K562 (cell line): ENCODE results near the gene CCL4. TPM values are rescaled to one million over a fixed set of nuclear protein-coding genes. Genes with fewer than 3 reads are reported as not detected.
A peak's percentile ranks its signal among the peaks of the same experiment; 100 is the strongest.

Source experiments
- ATAC-seq: fragments of 200-7000 bp; cut with Tn5 transposase; 3 replicates; pipeline ENCODE4 v1.9.1; 2020; ENCODE audit warnings: moderate library complexity
- BruUV-seq: library from RNA; stranded (reverse); fragments of 400-500 nt; replicated peaks from 2 replicates; lab custom pipeline; 2021; lab: Mats Ljungman, UMichigan
- CTCF ChIA-PET: fragments of 300-600 bp; formaldehyde crosslinking; extraction: SDS; loops from one replicate; lab custom pipeline; 2021; ENCODE audit warnings: low intra/inter-chr PET ratio; lab: Yijun Ruan, JAX
- POLR2A ChIA-PET: fragments of 300-600, 350-650 bp; sonication (Branson Sonifier 250); formaldehyde crosslinking; extraction: SDS; loops from one replicate; lab custom pipeline; 2021; ENCODE audit warnings: antibody characterized with exemption, inconsistent platforms; lab: Yijun Ruan, JAX
- DNase-seq, 4 experiments: peaks; one replicate each; pipeline versions ENCODE4 v3.0.0 to v3.0.0-alpha.2; 2011 to 2018; ENCODE audit warnings: low spot score in 3 of 4, mixed read lengths in 3 of 4; ENCODE audit errors: extremely low read depth in 1 of 4
- FAIRE-seq: peaks from 2 replicates; lab custom pipeline; 2011; peaks lifted over from hg19 to GRCh38; lab: Jason Lieb, UNC
- H2AFZ ChIP-seq: 2 replicates; pipeline ENCODE4 v1.6.0; 2011; ENCODE audit warnings: low read depth, low read length, control low read depth, inconsistent platforms
- H3K27ac ChIP-seq: fragments of 200-600 bp; 3 replicates; pipeline ENCODE4 v1.8.0; 2011; ENCODE audit warnings: low read depth, mild to moderate bottlenecking, control low read depth, inconsistent platforms, low read length, moderate library complexity, mixed read lengths; ENCODE audit errors: extremely low read depth
- H3K27me3 ChIP-seq, 2 experiments: fragments of 300-600 bp in 1 of 2; 2 replicates in 1 of 2; 3 replicates in 1 of 2; pipeline versions ENCODE4 v1.6.0 to v1.8.0; 2011; ENCODE audit warnings: inconsistent platforms in 2 of 2, low read length in 2 of 2, mild to moderate bottlenecking in 1 of 2, mixed read lengths in 1 of 2, moderate library complexity in 1 of 2; ENCODE audit not compliant: control insufficient read depth in 2 of 2, insufficient read depth in 2 of 2
- H3K36me3 ChIP-seq: fragments of 300-600 bp; 3 replicates; pipeline ENCODE4 v1.8.0; 2011; ENCODE audit warnings: mild to moderate bottlenecking, low read length, inconsistent platforms; ENCODE audit not compliant: control insufficient read depth, insufficient read depth
- H3K4me1 ChIP-seq, 2 experiments: fragments of 200-600 bp in 1 of 2; replicated peaks in 1 of 2; 2 replicates in 1 of 2; 3 replicates in 1 of 2; pipeline versions ENCODE4 v1.5.1 to v1.8.0; 2011; ENCODE audit warnings: inconsistent platforms in 2 of 2, low read length in 2 of 2, mild to moderate bottlenecking in 1 of 2, mixed read lengths in 1 of 2, moderate library complexity in 1 of 2; ENCODE audit not compliant: control insufficient read depth in 2 of 2, insufficient read depth in 2 of 2
- H3K4me2 ChIP-seq: 2 replicates; pipeline ENCODE4 v1.6.1; 2011; ENCODE audit warnings: low read length, control low read depth, inconsistent platforms, mixed read lengths; ENCODE audit not compliant: insufficient read depth
- H3K4me3 ChIP-seq: fragments of 200-600 bp; sonication (generic), shearing (Covaris generic); 2 replicates; pipeline ENCODE4 v1.5.1; 2016; ENCODE audit warnings: control low read depth, inconsistent platforms
- H3K79me2 ChIP-seq: fragments of 200-600 bp; 3 replicates; pipeline ENCODE4 v1.8.0; 2011; ENCODE audit warnings: low read length, inconsistent platforms; ENCODE audit not compliant: control insufficient read depth, insufficient read depth
- H3K9ac ChIP-seq, 2 experiments: 2 replicates each; pipeline versions ENCODE4 v1.6.0 to v1.6.1; 2011; ENCODE audit warnings: low read depth in 2 of 2, low read length in 2 of 2, control low read depth in 1 of 2, inconsistent platforms in 1 of 2, mild to moderate bottlenecking in 1 of 2, mixed read lengths in 1 of 2; ENCODE audit not compliant: insufficient read depth in 1 of 2
- H3K9me1 ChIP-seq: one replicate; pipeline ENCODE4 v1.6.0; 2011; ENCODE audit warnings: inconsistent platforms, mild to moderate bottlenecking, low read length, moderate library complexity; ENCODE audit not compliant: control insufficient read depth, insufficient read depth
- H3K9me3 ChIP-seq: replicated peaks from 2 replicates; pipeline ENCODE4 v1.5.1; 2011; ENCODE audit warnings: low read depth, low read length, inconsistent platforms; ENCODE audit not compliant: control insufficient read depth, insufficient read depth
- H4K20me1 ChIP-seq: replicated peaks from 2 replicates; pipeline ENCODE4 v1.6.1; 2011; ENCODE audit warnings: low read length, inconsistent platforms, mixed read lengths; ENCODE audit not compliant: control insufficient read depth, insufficient read depth
- BACH1 ChIP-seq: fragments of 200-800 bp; sonication (Bioruptor generic); IDR thresholded peaks from 2 replicates; pipeline ENCODE4 v1.6.1; 2016; ENCODE audit warnings: missing genetic modification characterization, missing compliant biosample characterization
- CREB1 ChIP-seq, 2 experiments: sonication (generic) in 1 of 2; formaldehyde crosslinking in 1 of 2; IDR thresholded peaks; 2 replicates each; pipeline versions ENCODE4 v1.6.1 to v1.8.0; 2012 to 2022; ENCODE audit warnings: inconsistent platforms in 1 of 2, mild to moderate bottlenecking in 1 of 2, missing genetic modification reagents in 1 of 2, moderate library complexity in 1 of 2
- E2F3 ChIP-seq: fragments of 250-450 bp; sonication (Bioruptor Pico); IDR thresholded peaks from 2 replicates; pipeline ENCODE4 v1.4.0; 2020; ENCODE audit warnings: mild to moderate bottlenecking
- EHMT2 ChIP-seq: fragments of 450-650 bp; IDR thresholded peaks from 2 replicates; pipeline ENCODE4 v1.6.1; 2018; ENCODE audit warnings: antibody characterized with exemption
- ELF4 ChIP-seq: fragments of 450-650 bp; formaldehyde crosslinking; IDR thresholded peaks from 2 replicates; pipeline ENCODE4 v1.4.0; 2022; ENCODE audit warnings: missing genetic modification characterization
- HLTF ChIP-seq: fragments of 450-650 bp; IDR thresholded peaks from 2 replicates; pipeline ENCODE4 v1.6.1; 2016
- NCOA1 ChIP-seq: fragments of 450-650 bp; IDR thresholded peaks from 2 replicates; pipeline ENCODE4 v1.6.1; 2016; ENCODE audit warnings: low read depth
- PREB ChIP-seq: sonication (generic); formaldehyde crosslinking; IDR thresholded peaks from 2 replicates; pipeline ENCODE4 v1.8.1; 2023; ENCODE audit warnings: mild to moderate bottlenecking, missing genetic modification reagents
- RNF219 ChIP-seq: fragments of 250-450 bp; sonication (Bioruptor Pico); IDR thresholded peaks from 2 replicates; pipeline ENCODE4 v1.5.0; 2022; ENCODE audit warnings: mild to moderate bottlenecking
- RUNX1 ChIP-seq: sonication (generic); IDR thresholded peaks from 2 replicates; pipeline ENCODE4 v1.6.1; 2016; ENCODE audit warnings: antibody characterized with exemption, low read depth
- SAP30 ChIP-seq: fragments of 200-600 bp; sonication (generic); IDR thresholded peaks from 2 replicates; pipeline ENCODE4 v1.6.1; 2012; ENCODE audit warnings: borderline replicate concordance, low read depth, mild to moderate bottlenecking, moderate library complexity, low read length, control low read depth, inconsistent platforms; ENCODE audit not compliant: insufficient read depth, poor library complexity, severe bottlenecking
- SMAD2 ChIP-seq: fragments of 150-350 bp; IDR thresholded peaks from 2 replicates; pipeline ENCODE4 v1.6.1; 2014; ENCODE audit warnings: low read depth, mild to moderate bottlenecking, low read length
- SMAD3 ChIP-seq: fragments of 450-650 bp; formaldehyde crosslinking; conservative IDR thresholded peaks from 2 replicates; pipeline ENCODE4 v1.4.0; 2020; ENCODE audit warnings: mild to moderate bottlenecking
- TCF7L2 ChIP-seq: fragments of 150-350 bp; IDR thresholded peaks from 2 replicates; pipeline ENCODE4 v1.6.1; 2016; ENCODE audit warnings: low read depth, mild to moderate bottlenecking, low read length, moderate library complexity
- TEAD4 ChIP-seq, 2 experiments: sonication (generic) in 1 of 2; formaldehyde crosslinking in 1 of 2; IDR thresholded peaks; 2 replicates each; pipeline versions ENCODE4 v1.6.1 to v1.8.0; 2012 to 2022; ENCODE audit warnings: borderline replicate concordance in 1 of 2, inconsistent platforms in 1 of 2, low read length in 1 of 2, mild to moderate bottlenecking in 1 of 2, missing genetic modification reagents in 1 of 2
- WHSC1 ChIP-seq: IDR thresholded peaks from one replicate; pipeline ENCODE4 v1.6.1; 2012; ENCODE audit warnings: low read length, control low read depth, inconsistent platforms
- XRCC3 ChIP-seq: fragments of 450-650 bp; IDR thresholded peaks from 2 replicates; pipeline ENCODE4 v1.6.1; 2017; ENCODE audit warnings: mild to moderate bottlenecking, moderate library complexity
- YY1 ChIP-seq, 3 experiments: IDR thresholded peaks; 2 replicates each; pipeline ENCODE4 v1.6.1; 2011; ENCODE audit warnings: low read length in 2 of 3, mild to moderate bottlenecking in 2 of 3, moderate library complexity in 2 of 3, borderline replicate concordance in 1 of 3, control low read depth in 1 of 3, low read depth in 1 of 3; ENCODE audit not compliant: insufficient read depth in 3 of 3, insufficient replicate concordance in 2 of 3, control insufficient read depth in 1 of 3, insufficient read length in 1 of 3; ENCODE audit errors: extremely low read depth in 1 of 3
- ZC3H11A ChIP-seq: IDR thresholded peaks from 2 replicates; pipeline ENCODE4 v1.6.1; 2012; ENCODE audit warnings: low read depth, low read length, improper control_type of control experiment
- ZNF3 ChIP-seq: fragments of 250-450 bp; sonication (Bioruptor Pico); IDR thresholded peaks from 2 replicates; pipeline ENCODE4 v1.5.0; 2021; ENCODE audit warnings: mild to moderate bottlenecking, moderate library complexity
- ZNF408 ChIP-seq: fragments of 250-450 bp; sonication (Bioruptor Pico); IDR thresholded peaks from 2 replicates; pipeline ENCODE4 v1.4.0; 2020; ENCODE audit warnings: low read depth, mild to moderate bottlenecking, moderate library complexity
- WGBS: fragments of 100-300 bp; shearing (Covaris generic); methylation state at CpG from one replicate; pipeline ENCODE4 v1.1.6; 2016; ENCODE audit warnings: low coverage, mixed read lengths; ENCODE audit not compliant: insufficient coverage; ENCODE audit errors: missing lambda C conversion rate; 5-methylcytosine and 5-hydroxymethylcytosine counted together
- in situ Hi-C: fragments of 300-500 bp; cut with MboI; formaldehyde crosslinking; loops from 4 replicates; pipeline ENCODE4 v1.15.0; 2018; ENCODE audit warnings: inconsistent platforms, mixed read lengths
- intact Hi-C: fragments of 100-400 bp; cut with micrococcal nuclease; formaldehyde crosslinking; loops from 2 replicates; pipeline ENCODE4 v1.14.2; 2022
- polyA plus RNA-seq, 8 experiments: library from polyadenylated mRNA; depleted of rRNA in 4 of 8; stranded (reverse) in 5 of 8; unstranded in 3 of 8; fragments of >200 nt; fragmentation: Nextera tagmentation in 2 of 8; fragmentation: Illumina TruSeq in 1 of 8; extraction: Ambion mirVana in 2 of 8; extraction: Trizol in 1 of 8; gene quantifications; 2 replicates each; pipeline versions ENCODE4 v1.2.1 to v1.2.3, GENCODE V29; 2011 to 2014; ENCODE audit warnings: inconsistent platforms in 1 of 8, missing spikeins in 1 of 8
- total RNA-seq, 7 experiments: library from RNA; depleted of rRNA in 6 of 7; stranded (reverse); fragments of >200 nt in 6 of 7; fragmentation: Illumina TruSeq in 2 of 7; extraction: Trizol in 2 of 7; gene quantifications; 2 replicates each; pipeline versions ENCODE4 v1.2.1 to v1.2.3, GENCODE V29; 2011 to 2021; ENCODE audit warnings: low replicate concordance in 1 of 7

Gene CCL4
- total and polyA plus RNA-seq, 9 of the 15 experiments (the other 6 are each of a cell fraction or from before 2014, with no cell fraction given), result 0.91 TPM; not detected in 8

- intact Hi-C loops, result no loop called here
- Histone ChIP-seq H3K27ac (no peak overlapping the region), H3K4me3 (no peak overlapping the region), H3K36me3 (no peaks in the 10 kb centered on the region), H3K79me2 (no peaks in the 10 kb centered on the region), H2AFZ (no peak overlapping the region), H3K4me1 (no peaks in the 10 kb centered on the region; a peak in 1 of 5 replicates), H3K9ac (no peak overlapping the region), H3K9me1 (no peaks in the 10 kb centered on the region), H4K20me1 (no peaks in the 10 kb centered on the region), H3K9me3 (no peaks in the 10 kb centered on the region), H3K4me2 (no peak overlapping the region), H3K27me3 (peaks cover 0 to 13% of the 10 kb centered on the region in 2 experiments; a peak in 2 of 5 replicates)
- FAIRE-seq (no peak), ATAC-seq (no peak), DNase-seq (peak in 1 of 4 experiments; percentile 6)
- TF ChIP-seq ZNF3 (CRISPR knock-in tag), result no peak
- no peak for TF ChIP-seq EHMT2
- no peak for TF ChIP-seq WHSC1
- no peak for TF ChIP-seq NCOA1
- TF ChIP-seq SAP30, result no peak
- no peak for TF ChIP-seq ZNF408 (CRISPR knock-in tag)
- no peak for TF ChIP-seq SMAD2
- TF ChIP-seq XRCC3, result no peak
- TF ChIP-seq ZC3H11A, result 0 out of 2 replicates have a peak, but pooled peaks have one; percentile 37
- TF ChIP-seq TCF7L2, result no peak
- TF ChIP-seq HLTF, result no peak
- TF ChIP-seq YY1 (IDR thresholded peaks at IDR 0.05; ENCODE audit: borderline replicate concordance in 1 of 3, control insufficient read depth in 1 of 3, extremely low read depth in 1 of 3, insufficient read depth in 3 of 3, insufficient read length in 1 of 3, insufficient replicate concordance in 2 of 3, low read depth in 1 of 3, low read length in 2 of 3), result peak; percentile 24 to 92 (median 48)
- no peak for TF ChIP-seq PREB
- TF ChIP-seq BACH1 (tag), result no peak
- TF ChIP-seq RUNX1, result no peak
- no peak for TF ChIP-seq RNF219 (CRISPR knock-in tag)
- TF ChIP-seq E2F3 (CRISPR knock-in tag), result no peak
- peak; percentile 51; the same call in 1 of the 2 replicates for TF ChIP-seq TEAD4 (IDR thresholded peaks at IDR 0.05; ENCODE audit: low read length)
- TF ChIP-seq TEAD4 (CRISPR knock-in tag; IDR thresholded peaks at IDR 0.05; ENCODE audit: borderline replicate concordance), result no peak
- TF ChIP-seq ELF4 (CRISPR knock-in tag), result no peak
- no peak for TF ChIP-seq CREB1 (IDR thresholded peaks at IDR 0.05)
- TF ChIP-seq CREB1 (CRISPR knock-in tag; IDR thresholded peaks at IDR 0.05), result no peak
- TF ChIP-seq SMAD3 (CRISPR knock-in tag), result no peak
- in situ Hi-C loops, result no loop called here
- BruUV-seq, result no TSS peak
- POLR2A ChIA-PET, result interaction anchor here (1.6 kb wide), 1 partner anchor 23 kb away, joined by 4 read pairs; no protein-coding TSS in a partner anchor
- 2% methylated on average over 3 of the region's 3 CpGs for WGBS
- CTCF ChIA-PET, result no interaction called here
Measured at GRCh38 chr17:36068524-36068923, 35.1 kb upstream of the CCL4 start.
